HepG2 (cell line): ENCODE measurements around the gene HCRT. TPM values are rescaled to one million over a fixed set of nuclear protein-coding genes. Genes with fewer than 3 reads are reported as not detected.

Experiments used
- AHR ChIP-seq: IDR thresholded peaks from 2 replicates; pipeline ENCODE4 v1.6.1; 2018; ENCODE audit warnings: missing genetic modification reagents, missing compliant biosample characterization
- AKNA ChIP-seq: sonication (generic); formaldehyde crosslinking; IDR thresholded peaks from 2 replicates; pipeline ENCODE4 v1.4.0; 2020; ENCODE audit warnings: missing genetic modification reagents, borderline replicate concordance
- ARID4A ChIP-seq: sonication (generic); formaldehyde crosslinking; IDR thresholded peaks from 2 replicates; pipeline ENCODE4 v1.5.0; 2020; ENCODE audit warnings: mild to moderate bottlenecking, missing genetic modification reagents, borderline replicate concordance
- ARNT ChIP-seq: fragments of 450-650 bp; IDR thresholded peaks from 2 replicates; pipeline ENCODE4 v1.6.1; 2017
- ATF1 ChIP-seq: IDR thresholded peaks from 2 replicates; pipeline ENCODE4 v1.6.1; 2016; ENCODE audit warnings: mild to moderate bottlenecking, control low read depth
- HNRNPLL ChIP-seq: fragments of 200-400 bp; formaldehyde crosslinking; IDR thresholded peaks from 2 replicates; pipeline ENCODE4 v1.6.1; 2017; ENCODE audit warnings: mild to moderate bottlenecking, low read depth, low read length; ENCODE audit not compliant: poor library complexity, severe bottlenecking
- MTERF4 ChIP-seq: sonication (generic); formaldehyde crosslinking; IDR thresholded peaks from 2 replicates; pipeline ENCODE4 v1.8.0; 2023; ENCODE audit warnings: mild to moderate bottlenecking, missing genetic modification reagents
- SIN3B ChIP-seq: fragments of 150-350 bp; IDR thresholded peaks from 2 replicates; pipeline ENCODE4 v1.6.1; 2014; ENCODE audit warnings: low read length
- ZFAT ChIP-seq: sonication (generic); formaldehyde crosslinking; conservative IDR thresholded peaks from 2 replicates; pipeline ENCODE4 v1.8.1; 2023; ENCODE audit warnings: missing genetic modification reagents, inconsistent platforms
- ZNF225 ChIP-seq: sonication (generic); formaldehyde crosslinking; IDR thresholded peaks from 2 replicates; pipeline ENCODE4 v1.4.0; 2020; ENCODE audit warnings: mild to moderate bottlenecking, missing genetic modification reagents
- ZNF570 ChIP-seq: sonication (generic); formaldehyde crosslinking; IDR thresholded peaks from 2 replicates; pipeline ENCODE4 v1.4.0; 2020; ENCODE audit warnings: mild to moderate bottlenecking, missing genetic modification reagents, borderline replicate concordance
- ZNF615 ChIP-seq: sonication (generic); formaldehyde crosslinking; IDR thresholded peaks from 2 replicates; pipeline ENCODE4 v1.5.0; 2020; ENCODE audit warnings: mild to moderate bottlenecking, missing genetic modification reagents, borderline replicate concordance
- ZNF781 ChIP-seq: sonication (generic); formaldehyde crosslinking; IDR thresholded peaks from 2 replicates; pipeline ENCODE4 v1.5.1; 2020; ENCODE audit warnings: borderline replicate concordance, mild to moderate bottlenecking, missing genetic modification reagents; ENCODE audit errors: not compliant biosample characterization
- ZZZ3 ChIP-seq: sonication (generic); formaldehyde crosslinking; IDR thresholded peaks from 2 replicates; pipeline ENCODE4 v1.4.0; 2020; ENCODE audit warnings: missing genetic modification reagents, mild to moderate bottlenecking, borderline replicate concordance
- polyA plus RNA-seq, 8 experiments: library from polyadenylated mRNA; depleted of rRNA in 3 of 8; stranded (reverse) in 7 of 8; unstranded in 1 of 8; fragments of >200 nt; fragmentation: Illumina TruSeq in 4 of 8; extraction: Trizol in 4 of 8; gene quantifications; 2 replicates each; pipeline versions ENCODE4 v1.2.1 to v1.2.3, GENCODE V29; 2011 to 2016; ENCODE audit warnings: low read depth in 4 of 8, missing spikeins in 1 of 8, mixed read lengths in 1 of 8; ENCODE audit not compliant: insufficient read depth in 1 of 8
- total RNA-seq, 5 experiments: library from RNA; depleted of rRNA; stranded (reverse); fragments of >200 nt; fragmentation: Illumina TruSeq; extraction: Trizol; gene quantifications; 2 replicates each; pipeline ENCODE4 v1.2.3, GENCODE V29; 2016; ENCODE audit warnings: low read depth in 1 of 5
- TF ChIP-seq, protein P1 (sequence below): sonication (generic); formaldehyde crosslinking; IDR thresholded peaks from 2 replicates; pipeline ENCODE4 v1.5.1; 2020; ENCODE audit warnings: missing genetic modification reagents, mild to moderate bottlenecking, borderline replicate concordance
- TF ChIP-seq, protein P2 (sequence below): sonication (generic); formaldehyde crosslinking; IDR thresholded peaks from 2 replicates; pipeline ENCODE4 v1.5.0; 2020; ENCODE audit warnings: missing genetic modification reagents

Gene HCRT
- total and polyA plus RNA-seq, 2 of the 13 experiments (the other 11 are each of a cell fraction or from before 2014, with no cell fraction given): not detected

DNA sequence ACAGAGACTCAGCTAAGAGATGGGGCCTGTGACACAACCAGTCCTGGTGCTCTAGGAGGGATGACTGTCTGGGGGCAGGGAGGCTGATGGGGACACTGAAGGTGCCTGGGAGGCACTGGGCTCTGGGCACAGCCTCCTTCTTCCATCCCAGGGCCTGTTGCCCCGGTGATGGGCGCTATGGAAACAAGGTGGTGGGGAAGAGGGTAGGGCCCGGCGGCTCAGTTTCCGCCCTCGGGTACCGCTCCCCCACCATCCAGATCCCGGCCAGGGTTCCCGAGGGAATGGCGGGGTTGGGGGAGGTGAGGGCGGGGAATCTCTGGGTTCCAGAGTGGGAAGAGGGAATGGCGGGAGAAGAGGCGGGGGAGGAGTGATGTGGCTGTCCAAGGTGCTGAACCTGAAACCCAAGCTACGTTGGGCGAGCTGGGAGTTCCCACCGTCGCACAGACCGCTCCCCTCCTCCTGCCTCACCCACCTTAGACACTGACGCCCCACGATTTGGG lies 5.3 kb downstream of the HCRT start (continued):
- TF ChIP-seq ARID4A (CRISPR knock-in tag) (peak; percentile 84), AHR (peak; percentile 88; the same call in 1 of the 2 replicates), ATF1 (CRISPR knock-in tag) (no peak), ZNF570 (no peak), SIN3B (no peak), AKNA (CRISPR knock-in tag) (peak; percentile 95), HNRNPLL (no peak), ZNF615 (CRISPR knock-in tag) (peak; percentile 86; the same call in 1 of the 2 replicates), ZNF225 (no peak), MTERF4 (peak; percentile 92), ZZZ3 (CRISPR knock-in tag) (0 out of 2 replicates have a peak, but pooled peaks have one; percentile 68), ARNT (no peak), ZNF781 (peak; percentile 93), ZFAT (0 out of 2 replicates have a peak, but pooled peaks have one; percentile 55)
- TF ChIP-seq, protein P1, sequence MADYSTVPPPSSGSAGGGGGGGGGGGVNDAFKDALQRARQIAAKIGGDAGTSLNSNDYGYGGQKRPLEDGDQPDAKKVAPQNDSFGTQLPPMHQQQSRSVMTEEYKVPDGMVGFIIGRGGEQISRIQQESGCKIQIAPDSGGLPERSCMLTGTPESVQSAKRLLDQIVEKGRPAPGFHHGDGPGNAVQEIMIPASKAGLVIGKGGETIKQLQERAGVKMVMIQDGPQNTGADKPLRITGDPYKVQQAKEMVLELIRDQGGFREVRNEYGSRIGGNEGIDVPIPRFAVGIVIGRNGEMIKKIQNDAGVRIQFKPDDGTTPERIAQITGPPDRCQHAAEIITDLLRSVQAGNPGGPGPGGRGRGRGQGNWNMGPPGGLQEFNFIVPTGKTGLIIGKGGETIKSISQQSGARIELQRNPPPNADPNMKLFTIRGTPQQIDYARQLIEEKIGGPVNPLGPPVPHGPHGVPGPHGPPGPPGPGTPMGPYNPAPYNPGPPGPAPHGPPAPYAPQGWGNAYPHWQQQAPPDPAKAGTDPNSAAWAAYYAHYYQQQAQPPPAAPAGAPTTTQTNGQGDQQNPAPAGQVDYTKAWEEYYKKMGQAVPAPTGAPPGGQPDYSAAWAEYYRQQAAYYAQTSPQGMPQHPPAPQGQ: no peak
- TF ChIP-seq, protein P2, sequence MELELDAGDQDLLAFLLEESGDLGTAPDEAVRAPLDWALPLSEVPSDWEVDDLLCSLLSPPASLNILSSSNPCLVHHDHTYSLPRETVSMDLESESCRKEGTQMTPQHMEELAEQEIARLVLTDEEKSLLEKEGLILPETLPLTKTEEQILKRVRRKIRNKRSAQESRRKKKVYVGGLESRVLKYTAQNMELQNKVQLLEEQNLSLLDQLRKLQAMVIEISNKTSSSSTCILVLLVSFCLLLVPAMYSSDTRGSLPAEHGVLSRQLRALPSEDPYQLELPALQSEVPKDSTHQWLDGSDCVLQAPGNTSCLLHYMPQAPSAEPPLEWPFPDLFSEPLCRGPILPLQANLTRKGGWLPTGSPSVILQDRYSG (CRISPR knock-in tag): peak; percentile 92; the same call in 1 of the 2 replicates
